ENCODE measurements around the gene KCNJ16. TPM values are rescaled to one million over a fixed set of nuclear protein-coding genes. Genes with fewer than 3 reads are reported as not detected.

Gene KCNJ16
- total RNA-seq, 4 donors from 2014 or later = 1.00 TPM; not detected in 3

DNA sequence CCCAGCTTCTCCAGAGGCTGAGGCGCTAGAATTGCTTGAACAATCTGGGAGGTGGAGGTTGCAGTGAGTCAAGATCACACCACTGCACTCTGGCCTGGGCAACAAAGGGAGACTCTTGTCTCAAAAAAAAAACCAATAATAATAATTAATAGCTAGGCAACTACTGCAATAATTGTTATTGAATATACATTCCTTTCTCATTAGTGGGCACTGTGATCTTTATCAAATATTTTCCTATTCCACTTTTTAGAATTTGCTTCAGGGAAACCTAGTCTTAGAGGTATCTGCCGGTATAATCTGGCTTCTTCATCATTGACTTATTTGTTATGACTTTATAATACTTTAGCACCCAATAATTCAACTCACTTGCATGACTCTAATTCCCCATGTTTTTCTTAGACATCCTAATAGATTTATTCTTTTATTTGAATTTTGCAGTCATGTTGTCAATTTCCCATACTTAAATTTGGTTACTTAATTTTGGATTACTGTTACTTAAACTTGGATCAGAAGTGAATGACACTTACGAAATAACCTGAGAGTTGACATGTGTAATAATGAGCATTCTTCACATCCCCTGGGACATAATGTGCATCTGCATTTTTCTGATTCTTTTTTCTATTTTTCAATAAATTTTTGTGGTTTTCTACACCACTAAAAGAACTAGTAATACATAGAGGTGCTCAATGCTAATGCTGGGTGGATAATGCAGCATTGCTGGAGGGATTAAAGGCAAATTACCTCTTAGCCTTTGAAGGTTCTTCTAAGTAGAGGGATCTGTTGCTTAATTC lies 25.0 kb upstream of the KCNJ16 start:
- TF ChIP-seq, protein P1, sequence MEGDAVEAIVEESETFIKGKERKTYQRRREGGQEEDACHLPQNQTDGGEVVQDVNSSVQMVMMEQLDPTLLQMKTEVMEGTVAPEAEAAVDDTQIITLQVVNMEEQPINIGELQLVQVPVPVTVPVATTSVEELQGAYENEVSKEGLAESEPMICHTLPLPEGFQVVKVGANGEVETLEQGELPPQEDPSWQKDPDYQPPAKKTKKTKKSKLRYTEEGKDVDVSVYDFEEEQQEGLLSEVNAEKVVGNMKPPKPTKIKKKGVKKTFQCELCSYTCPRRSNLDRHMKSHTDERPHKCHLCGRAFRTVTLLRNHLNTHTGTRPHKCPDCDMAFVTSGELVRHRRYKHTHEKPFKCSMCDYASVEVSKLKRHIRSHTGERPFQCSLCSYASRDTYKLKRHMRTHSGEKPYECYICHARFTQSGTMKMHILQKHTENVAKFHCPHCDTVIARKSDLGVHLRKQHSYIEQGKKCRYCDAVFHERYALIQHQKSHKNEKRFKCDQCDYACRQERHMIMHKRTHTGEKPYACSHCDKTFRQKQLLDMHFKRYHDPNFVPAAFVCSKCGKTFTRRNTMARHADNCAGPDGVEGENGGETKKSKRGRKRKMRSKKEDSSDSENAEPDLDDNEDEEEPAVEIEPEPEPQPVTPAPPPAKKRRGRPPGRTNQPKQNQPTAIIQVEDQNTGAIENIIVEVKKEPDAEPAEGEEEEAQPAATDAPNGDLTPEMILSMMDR (IDR thresholded peaks at IDR 0.05 in 4 of 5, conservative IDR thresholded peaks at IDR 0.05 in 1 of 5) = no peak
- TF ChIP-seq POLR2A (IDR thresholded peaks at IDR 0.05) = no peak
- H3K36me3 ChIP-seq = no peaks in the 10 kb centered on the region
- DNase-seq = no peak
- ATAC-seq = no peak
- no peak overlapping the region for H3K27ac ChIP-seq
- in situ Hi-C loops (cut with MboI; ENCODE audit: low sequenced_read_pairs in 4 of 4) = no loop called here
- H3K4me1 ChIP-seq = peaks cover 12 to 18% of the 10 kb centered on the region in 2 donors
- intact Hi-C loops (cut with DNase I; ENCODE audit: low total_unique reads) = loop anchor here (5.0 kb wide), 1 partner anchor 87 kb away; no protein-coding TSS in a partner anchor
- no peaks in the 10 kb centered on the region for H3K27me3 ChIP-seq
- H3K9me3 ChIP-seq = no peaks in the 10 kb centered on the region
- no peak overlapping the region for H3K4me3 ChIP-seq

DNA sequence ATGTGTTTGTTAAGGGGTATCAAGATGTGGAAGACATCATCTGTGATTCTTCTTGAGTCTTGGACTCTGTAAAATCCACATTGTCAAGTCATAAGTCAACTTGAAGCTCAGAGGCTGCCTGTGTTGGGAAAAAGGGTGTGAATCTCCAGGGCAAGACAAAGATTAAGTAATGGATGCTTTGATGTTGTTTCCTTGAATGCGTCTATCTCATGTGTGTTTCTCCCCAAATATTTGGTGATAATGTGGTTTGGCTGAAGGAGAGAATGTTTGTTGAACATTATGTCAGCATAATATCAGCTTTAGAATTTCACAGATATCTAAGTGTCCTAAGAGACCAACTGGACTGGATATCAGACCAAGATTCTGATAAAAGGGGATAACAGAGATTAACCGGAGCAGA lies 24.1 kb upstream of the KCNJ16 start:
- H3K4me3 ChIP-seq = no peak overlapping the region
- ATAC-seq (no peak), DNase-seq (no peak)
- no peaks in the 10 kb centered on the region for H3K9me3 ChIP-seq
- H3K4me1 ChIP-seq = peaks cover 18 to 22% of the 10 kb centered on the region in 2 donors
- intact Hi-C loops (cut with DNase I; ENCODE audit: low total_unique reads) = loop anchor here (5.0 kb wide), 1 partner anchor 86 kb away; no protein-coding TSS in a partner anchor
- H3K27me3 ChIP-seq = no peaks in the 10 kb centered on the region
- H3K27ac ChIP-seq = no peak overlapping the region
- H3K36me3 ChIP-seq = no peaks in the 10 kb centered on the region
- in situ Hi-C loops (cut with MboI; ENCODE audit: low sequenced_read_pairs in 4 of 4) = no loop called here
- TF ChIP-seq, protein P1 (IDR thresholded peaks at IDR 0.05 in 4 of 5, conservative IDR thresholded peaks at IDR 0.05 in 1 of 5) = no peak
- TF ChIP-seq POLR2A (IDR thresholded peaks at IDR 0.05) = no peak

DNA sequence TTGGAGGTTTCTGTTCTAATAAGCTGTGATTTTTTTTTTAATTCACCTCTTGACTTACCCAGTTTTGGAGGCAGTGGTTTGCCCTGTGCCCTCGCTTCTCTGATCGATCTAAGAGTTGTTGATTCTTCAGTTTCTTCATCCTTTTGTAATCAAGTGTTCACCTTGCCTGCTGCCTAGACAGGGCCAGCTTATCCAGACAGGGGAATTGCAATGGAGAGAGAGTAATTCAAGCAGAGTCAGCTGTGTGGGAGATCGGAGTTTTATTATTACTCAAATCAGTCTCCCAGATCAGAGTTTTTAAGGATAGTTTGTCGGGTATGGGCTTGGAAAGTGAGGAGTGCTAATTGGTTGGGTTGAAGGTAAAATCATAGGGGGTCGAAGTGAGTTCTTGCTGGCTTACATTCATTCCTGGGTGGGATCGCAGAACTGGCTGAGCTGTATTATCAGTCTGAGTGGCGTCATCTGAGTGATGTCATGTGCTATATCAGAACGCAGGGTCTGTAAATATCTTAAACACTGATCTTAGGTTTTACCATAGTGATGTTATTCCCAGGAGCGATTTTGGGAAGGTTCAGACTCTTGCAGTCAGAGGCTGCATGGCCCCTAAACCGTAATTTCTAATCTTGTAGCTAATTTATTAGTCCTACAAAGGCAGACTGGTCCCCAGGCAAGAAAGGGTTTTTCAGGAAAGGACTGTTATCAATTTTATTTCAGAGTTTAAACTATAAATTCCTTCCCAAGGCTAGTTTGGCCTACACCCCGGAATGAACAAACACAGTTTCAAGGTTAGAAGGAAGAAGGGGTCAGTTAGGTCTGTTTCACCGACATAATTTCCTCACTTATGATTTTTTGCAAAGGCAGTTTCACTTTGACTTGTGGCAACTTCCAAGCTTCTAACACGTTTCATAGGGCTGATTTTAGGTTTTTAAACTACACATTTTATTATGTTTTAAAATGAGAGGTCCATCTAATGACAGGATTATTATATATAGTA lies 21.5 kb upstream of the KCNJ16 start:
- Histone ChIP-seq H3K27me3 (no peaks in the 10 kb centered on the region), H3K4me1 (peaks cover 18 to 22% of the 10 kb centered on the region in 2 donors), H3K27ac (peak overlapping the region in 3 of 4 donors; percentile 28 to 47 (median 36)), H3K36me3 (no peaks in the 10 kb centered on the region), H3K4me3 (peak overlapping the region; percentile 5 to 42 (median 39)), H3K9me3 (no peaks in the 10 kb centered on the region)
- DNase-seq (no peak), ATAC-seq (peak in 1 of 2 donors; percentile 70)
- intact Hi-C loops (cut with DNase I; ENCODE audit: low total_unique reads) = loop anchor here (5.0 kb wide), 1 partner anchor 84 kb away; no protein-coding TSS in a partner anchor
- TF ChIP-seq POLR2A (IDR thresholded peaks at IDR 0.05) = no peak
- TF ChIP-seq, protein P1 (IDR thresholded peaks at IDR 0.05 in 4 of 5, conservative IDR thresholded peaks at IDR 0.05 in 1 of 5) = no peak
- in situ Hi-C loops (cut with MboI; ENCODE audit: low sequenced_read_pairs in 4 of 4) = no loop called here

DNA sequence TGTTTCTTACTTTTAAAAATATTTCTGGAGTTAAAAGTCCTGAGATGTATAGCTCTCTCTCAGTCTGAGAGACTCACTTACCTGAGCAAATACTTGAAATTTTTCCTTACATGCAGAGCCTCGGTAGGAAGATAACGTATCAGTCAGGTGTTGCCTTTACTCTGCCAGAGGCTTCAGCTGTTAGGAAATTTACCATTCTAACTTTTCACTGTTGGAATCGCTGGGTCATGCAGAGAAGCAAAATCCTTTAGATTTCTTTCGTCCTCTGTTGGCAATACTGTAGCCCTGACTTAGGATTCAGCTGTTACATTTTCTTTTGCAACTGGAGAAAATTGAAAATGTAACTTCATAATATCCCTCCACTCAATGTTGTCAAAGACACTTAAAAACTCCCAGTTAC lies 20.0 kb upstream of the KCNJ16 start:
- Histone ChIP-seq H3K27ac (no peak overlapping the region), H3K4me3 (no peak overlapping the region), H3K27me3 (no peaks in the 10 kb centered on the region), H3K4me1 (peaks cover 25 to 33% of the 10 kb centered on the region in 2 donors), H3K9me3 (no peaks in the 10 kb centered on the region), H3K36me3 (no peaks in the 10 kb centered on the region)
- DNase-seq (no peak), ATAC-seq (peak in 1 of 2 donors; percentile 77)
- intact Hi-C loops (cut with DNase I; ENCODE audit: low total_unique reads) = loop anchor here (5.0 kb wide), 1 partner anchor 82 kb away; no protein-coding TSS in a partner anchor
- in situ Hi-C loops (cut with MboI; ENCODE audit: low sequenced_read_pairs in 4 of 4) = no loop called here
- TF ChIP-seq, protein P1 (IDR thresholded peaks at IDR 0.05 in 4 of 5, conservative IDR thresholded peaks at IDR 0.05 in 1 of 5) = no peak
- no peak for TF ChIP-seq POLR2A (IDR thresholded peaks at IDR 0.05)

Measured in gastrocnemius medialis (tissue), 4 donors.